Measurements from ENCODE around the gene QSOX1.

Gene QSOX1

GRCh38 chr1:180213401-180214170, 58.9 kb downstream of the QSOX1 start:
- peak; percentile 94 for DNase-seq (ENCODE audit: low spot score)

- no peak for DNase-seq (ENCODE audit: low spot score)
Measured at GRCh38 chr1:180215856-180216625, 61.4 kb downstream of the QSOX1 start.

GRCh38 chr1:180217006-180217405, 62.3 kb downstream of the QSOX1 start:
- DNase-seq (ENCODE audit: low spot score): no peak

GRCh38 chr1:180218806-180219765, 64.4 kb downstream of the QSOX1 start:
- DNase-seq (ENCODE audit: low spot score): no peak

- no peak for DNase-seq (ENCODE audit: low spot score)
Measured at GRCh38 chr1:180219776-180220175, 65.1 kb downstream of the QSOX1 start.

- peak; percentile 62 for DNase-seq (ENCODE audit: low spot score)
Measured at GRCh38 chr1:180221462-180221861, 66.8 kb downstream of the QSOX1 start.

- no peak for DNase-seq (ENCODE audit: low spot score)
Measured at GRCh38 chr1:180224902-180225301, 70.2 kb downstream of the QSOX1 start.

- no peak for DNase-seq (ENCODE audit: low spot score)
Measured at GRCh38 chr1:180225403-180225802, 70.7 kb downstream of the QSOX1 start.

- DNase-seq (ENCODE audit: low spot score): no peak
Measured at GRCh38 chr1:180227861-180228647, 73.4 kb downstream of the QSOX1 start.

GRCh38 chr1:180228648-180229482, 74.2 kb downstream of the QSOX1 start:
- DNase-seq (ENCODE audit: low spot score): no peak

GRCh38 chr1:180229483-180230415, 75.1 kb downstream of the QSOX1 start, which contains the start of gene LHX4:
Gene LHX4, plus strand, starts transcription at chr1:180230264. Its CDS starts 266 bp downstream, at chr1:180230530.
- DNase-seq (ENCODE audit: low spot score): peak; percentile 85

- no peak for DNase-seq (ENCODE audit: low spot score)
Measured at GRCh38 chr1:180230416-180230790, 75.7 kb downstream of the QSOX1 start.

GRCh38 chr1:180230791-180231505, 76.3 kb downstream of the QSOX1 start:
- peak; percentile 81 for DNase-seq (ENCODE audit: low spot score)

GRCh38 chr1:180231506-180231921, 76.8 kb downstream of the QSOX1 start:
- DNase-seq (ENCODE audit: low spot score): peak; percentile 54

GRCh38 chr1:180231936-180232335, 77.3 kb downstream of the QSOX1 start:
- no peak for DNase-seq (ENCODE audit: low spot score)

GRCh38 chr1:180232521-180233043, 77.9 kb downstream of the QSOX1 start:
- DNase-seq (ENCODE audit: low spot score): no peak

GRCh38 chr1:180233191-180234011, 78.7 kb downstream of the QSOX1 start:
- DNase-seq (ENCODE audit: low spot score): no peak

Data from AG08396 (cell line).